Activated naive CD8-positive, alpha-beta T cell (primary cell): Measurements from ENCODE around the gene TTC22.

Experiments used
- H3K27ac Mint-ChIP-seq: one replicate; pipeline ENCODE4 v1.8.0; 2021; ENCODE audit warnings: mixed read lengths
- H3K27me3 Mint-ChIP-seq: one replicate; pipeline ENCODE4 v1.8.0; 2021; ENCODE audit warnings: mixed read lengths
- H3K36me3 Mint-ChIP-seq: one replicate; pipeline ENCODE4 v1.8.0; 2021; ENCODE audit warnings: mixed read lengths
- H3K4me1 Mint-ChIP-seq: one replicate; pipeline ENCODE4 v1.8.0; 2021; ENCODE audit warnings: low read depth, mixed read lengths
- H3K4me3 Mint-ChIP-seq: one replicate; pipeline ENCODE4 v1.8.0; 2021; ENCODE audit warnings: mild to moderate bottlenecking, mixed read lengths
- H3K9me3 Mint-ChIP-seq: one replicate; pipeline ENCODE4 v1.8.0; 2021; ENCODE audit warnings: low read depth, mixed read lengths

Gene TTC22

GRCh38 chr1:54838565-54839180 lies 37.5 kb upstream of the TTC22 start:
- Mint-ChIP-seq H3K27ac (no peak overlapping the region), H3K4me1 (no peaks in the 10 kb centered on the region)

DNA sequence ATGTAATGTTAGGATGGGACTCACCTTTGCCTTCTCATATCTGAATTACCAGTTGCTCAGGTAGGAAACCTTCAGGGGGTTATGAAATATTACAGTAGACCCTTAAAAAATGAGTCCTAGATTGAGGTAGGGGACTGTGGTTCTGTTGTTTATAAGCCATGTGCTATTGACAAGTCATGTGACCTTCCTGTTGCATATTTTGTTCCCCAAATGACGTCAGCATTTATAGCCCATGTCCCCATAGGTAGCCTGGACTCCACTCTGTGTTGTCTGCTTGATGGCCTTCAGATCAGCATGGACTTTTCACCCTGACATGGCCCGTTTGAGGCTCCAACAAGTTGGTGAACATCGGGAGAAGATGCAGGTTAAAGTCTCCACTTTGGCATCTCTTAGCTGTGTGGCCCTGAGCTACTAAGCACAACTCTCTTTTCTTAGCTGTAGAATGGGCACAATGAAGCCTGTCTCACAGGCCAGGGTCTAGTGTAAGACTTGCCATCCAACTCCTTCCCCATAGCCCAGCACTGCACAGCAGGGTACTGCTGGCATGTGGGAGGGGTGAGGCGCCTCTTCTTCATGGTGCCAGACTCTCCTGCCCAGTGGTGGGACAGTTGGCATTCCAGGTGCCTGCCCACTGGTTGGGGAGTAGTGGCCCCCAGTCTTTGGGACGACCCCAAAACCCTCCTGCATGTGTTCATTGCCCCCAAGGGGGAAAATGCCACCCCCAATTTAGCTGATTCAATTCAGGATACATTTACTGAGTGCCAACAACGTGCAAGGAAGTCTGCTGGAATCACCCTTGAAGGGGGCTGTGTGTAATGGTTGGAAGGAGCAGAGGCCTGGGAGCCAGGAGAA lies 36.1 kb upstream of the TTC22 start:
- Mint-ChIP-seq H3K27ac (no peak overlapping the region), H3K4me3 (no peak overlapping the region), H3K36me3 (peaks cover 2% of the 10 kb centered on the region), H3K27me3 (no peaks in the 10 kb centered on the region), H3K9me3 (no peaks in the 10 kb centered on the region), H3K4me1 (no peaks in the 10 kb centered on the region)

More at GRCh38 chr1:54838565-54839180, 37.5 kb upstream of the TTC22 start:
- H3K36me3 Mint-ChIP-seq, result peaks cover 2% of the 10 kb centered on the region
- H3K9me3 Mint-ChIP-seq, result no peaks in the 10 kb centered on the region
- H3K27me3 Mint-ChIP-seq, result no peaks in the 10 kb centered on the region
- H3K4me3 Mint-ChIP-seq, result no peak overlapping the region

DNA sequence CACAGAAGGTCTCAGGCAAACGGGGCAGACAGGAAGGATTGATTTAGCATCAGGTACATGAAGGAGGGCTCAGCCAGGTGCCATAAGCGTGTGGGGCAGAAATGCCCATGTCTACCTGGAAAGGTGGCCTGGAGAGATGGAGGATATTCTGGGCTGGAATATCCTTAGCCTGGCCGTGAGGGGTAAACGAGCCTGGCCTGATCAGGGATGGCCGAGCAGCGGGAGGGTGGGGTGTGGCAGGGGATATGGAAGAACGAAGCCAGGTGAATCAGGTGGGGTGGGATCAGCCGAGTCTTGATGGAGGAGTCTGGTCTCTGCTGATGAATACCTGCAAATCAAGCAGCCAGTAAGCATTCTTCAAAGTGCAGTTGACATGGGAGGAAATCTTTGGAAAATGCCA lies 35.5 kb upstream of the TTC22 start:
- Mint-ChIP-seq H3K36me3 (peaks cover 3% of the 10 kb centered on the region), H3K4me3 (no peak overlapping the region), H3K27ac (no peak overlapping the region), H3K4me1 (no peaks in the 10 kb centered on the region), H3K27me3 (no peaks in the 10 kb centered on the region), H3K9me3 (peaks cover under 1% of the 10 kb centered on the region)

DNA sequence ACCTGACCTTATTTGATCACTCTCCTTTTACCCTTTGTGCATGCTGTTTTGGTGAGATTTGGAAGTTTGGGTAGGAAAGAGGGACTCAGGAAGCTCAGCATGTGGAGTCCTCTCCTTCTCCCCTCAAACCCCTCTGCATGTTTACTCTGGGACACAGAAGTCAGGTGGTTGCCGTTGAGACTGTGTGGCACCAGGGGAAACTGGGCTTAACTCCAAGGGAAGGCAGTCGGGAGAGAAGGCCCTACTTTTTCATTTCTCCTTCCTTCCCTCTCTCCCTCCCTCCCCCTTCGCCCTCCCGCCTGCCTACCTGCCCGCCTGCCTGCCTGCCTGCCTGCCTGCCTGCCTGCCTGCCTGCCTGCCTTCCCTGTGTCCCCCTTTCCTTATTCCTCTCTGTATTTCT lies 34.8 kb upstream of the TTC22 start:
- no peaks in the 10 kb centered on the region for H3K27me3 Mint-ChIP-seq
- no peak overlapping the region for H3K4me3 Mint-ChIP-seq
- peaks cover 5% of the 10 kb centered on the region for H3K9me3 Mint-ChIP-seq
- H3K36me3 Mint-ChIP-seq, result peaks cover 4% of the 10 kb centered on the region
- H3K4me1 Mint-ChIP-seq, result no peaks in the 10 kb centered on the region
- H3K27ac Mint-ChIP-seq, result no peak overlapping the region

- H3K36me3 Mint-ChIP-seq, result peaks cover 4% of the 10 kb centered on the region
Measured at GRCh38 chr1:54835131-54835898, 34.2 kb upstream of the TTC22 start.

GRCh38 chr1:54834007-54834541 lies 33.0 kb upstream of the TTC22 start:
- H3K36me3 Mint-ChIP-seq, result peaks cover 4% of the 10 kb centered on the region
- H3K9me3 Mint-ChIP-seq, result peaks cover 11% of the 10 kb centered on the region
- H3K27ac Mint-ChIP-seq, result no peak overlapping the region
- no peak overlapping the region for H3K4me3 Mint-ChIP-seq
- no peaks in the 10 kb centered on the region for H3K4me1 Mint-ChIP-seq
- H3K27me3 Mint-ChIP-seq, result no peaks in the 10 kb centered on the region

More at GRCh38 chr1:54835131-54835898, 34.2 kb upstream of the TTC22 start:
- Mint-ChIP-seq H3K4me1 (no peaks in the 10 kb centered on the region), H3K27ac (no peak overlapping the region), H3K4me3 (no peak overlapping the region), H3K9me3 (peaks cover 11% of the 10 kb centered on the region), H3K27me3 (no peaks in the 10 kb centered on the region)

DNA sequence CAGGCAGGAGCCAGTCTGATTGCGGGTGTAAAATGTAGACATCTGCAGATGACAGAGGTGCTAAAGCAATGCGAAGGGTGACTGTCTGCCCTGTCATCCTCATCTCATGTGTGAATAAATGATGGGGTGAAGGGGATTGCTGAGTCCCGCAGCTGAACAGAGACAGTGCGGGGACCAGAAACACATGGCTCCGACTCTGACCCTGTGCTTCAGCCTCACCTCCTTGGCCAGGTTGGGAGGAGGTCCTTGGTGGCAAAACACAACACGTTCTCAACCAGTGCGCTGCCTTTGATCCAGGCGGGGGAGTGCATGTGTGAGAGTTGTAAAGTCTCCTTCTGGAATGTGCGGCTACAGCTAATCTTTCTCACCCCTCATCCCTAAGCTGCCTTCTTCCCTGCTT lies 32.0 kb upstream of the TTC22 start:
- H3K27me3 Mint-ChIP-seq, result no peaks in the 10 kb centered on the region
- H3K36me3 Mint-ChIP-seq, result peaks cover 6% of the 10 kb centered on the region
- H3K27ac Mint-ChIP-seq, result no peak overlapping the region
- peaks cover 14% of the 10 kb centered on the region for H3K9me3 Mint-ChIP-seq
- H3K4me3 Mint-ChIP-seq, result no peak overlapping the region
- H3K4me1 Mint-ChIP-seq, result no peaks in the 10 kb centered on the region

DNA sequence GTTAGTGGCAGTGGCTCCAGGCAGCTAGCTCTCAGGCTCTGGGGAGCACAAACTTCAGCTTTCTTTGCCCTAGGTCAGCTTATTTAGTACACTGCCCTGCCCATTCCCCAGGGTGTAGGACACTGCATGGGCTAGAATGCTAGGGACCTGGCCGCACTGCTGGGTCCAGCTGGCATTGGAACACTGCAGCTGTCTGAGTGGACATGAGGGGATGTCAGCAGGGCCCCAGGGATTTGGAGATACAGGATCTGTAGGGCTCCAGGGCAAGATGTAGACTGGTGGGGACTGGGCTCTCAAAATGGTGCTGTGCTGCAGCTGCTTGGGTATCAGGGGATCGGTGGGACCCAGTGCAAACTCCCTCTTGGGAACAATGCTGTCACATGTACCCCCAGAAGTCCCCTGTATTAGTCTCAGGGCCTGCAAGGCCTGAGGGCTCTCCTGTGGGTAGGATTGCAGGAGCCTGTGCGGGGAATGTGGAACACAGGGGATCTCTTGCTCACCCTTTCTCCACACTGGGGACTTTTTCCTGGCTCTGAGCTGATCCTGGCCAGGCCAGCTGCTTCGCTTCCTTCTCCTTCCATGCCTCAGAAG lies 25.2 kb upstream of the TTC22 start:
- Mint-ChIP-seq H3K36me3 (peaks cover 4% of the 10 kb centered on the region), H3K27ac (no peak overlapping the region), H3K9me3 (peaks cover 19% of the 10 kb centered on the region)

GRCh38 chr1:54825696-54826095 lies 24.6 kb upstream of the TTC22 start:
- Mint-ChIP-seq H3K27ac (no peak overlapping the region), H3K9me3 (peaks cover 14% of the 10 kb centered on the region), H3K4me1 (no peaks in the 10 kb centered on the region), H3K36me3 (peaks cover 4% of the 10 kb centered on the region), H3K27me3 (no peaks in the 10 kb centered on the region), H3K4me3 (no peak overlapping the region)

More for the DNA sequence above, 25.2 kb upstream of the TTC22 start:
- no peaks in the 10 kb centered on the region for H3K27me3 Mint-ChIP-seq
- H3K4me1 Mint-ChIP-seq, result no peaks in the 10 kb centered on the region
- no peak overlapping the region for H3K4me3 Mint-ChIP-seq

DNA sequence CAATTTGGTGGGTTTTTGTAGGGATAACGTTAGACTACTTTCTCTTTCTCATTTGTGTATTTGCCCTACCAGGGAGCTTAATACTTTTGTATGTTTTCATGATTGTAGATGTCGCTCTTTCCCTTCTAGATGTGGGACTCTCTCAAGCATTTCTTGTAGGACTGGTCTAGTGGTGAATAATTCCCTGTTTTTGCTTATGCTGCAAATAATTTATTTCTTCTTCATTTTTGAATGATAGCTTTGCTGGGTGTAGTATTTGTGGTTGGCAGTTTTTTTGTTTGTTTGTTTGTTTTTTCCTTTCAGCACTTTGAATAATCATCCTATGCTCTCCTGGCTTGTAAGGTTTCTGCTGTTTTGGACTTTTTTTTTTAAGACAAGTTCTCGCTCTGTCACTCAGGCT lies 22.5 kb upstream of the TTC22 start:
- Mint-ChIP-seq H3K27ac (no peak overlapping the region), H3K4me3 (no peak overlapping the region), H3K4me1 (peaks cover 2% of the 10 kb centered on the region), H3K9me3 (peaks cover 9% of the 10 kb centered on the region), H3K36me3 (peaks cover 3% of the 10 kb centered on the region), H3K27me3 (no peaks in the 10 kb centered on the region)

- Mint-ChIP-seq H3K27me3 (no peaks in the 10 kb centered on the region), H3K9me3 (peaks cover 8% of the 10 kb centered on the region), H3K4me1 (peaks cover 9% of the 10 kb centered on the region), H3K4me3 (no peak overlapping the region), H3K27ac (no peak overlapping the region), H3K36me3 (peaks cover 3% of the 10 kb centered on the region)
Measured at GRCh38 chr1:54819733-54820132, 18.6 kb upstream of the TTC22 start.

GRCh38 chr1:54819195-54819536 lies 18.0 kb upstream of the TTC22 start:
- Mint-ChIP-seq H3K4me3 (no peak overlapping the region), H3K4me1 (peaks cover 9% of the 10 kb centered on the region), H3K9me3 (peaks cover 8% of the 10 kb centered on the region), H3K27ac (no peak overlapping the region), H3K36me3 (no peaks in the 10 kb centered on the region), H3K27me3 (no peaks in the 10 kb centered on the region)

DNA sequence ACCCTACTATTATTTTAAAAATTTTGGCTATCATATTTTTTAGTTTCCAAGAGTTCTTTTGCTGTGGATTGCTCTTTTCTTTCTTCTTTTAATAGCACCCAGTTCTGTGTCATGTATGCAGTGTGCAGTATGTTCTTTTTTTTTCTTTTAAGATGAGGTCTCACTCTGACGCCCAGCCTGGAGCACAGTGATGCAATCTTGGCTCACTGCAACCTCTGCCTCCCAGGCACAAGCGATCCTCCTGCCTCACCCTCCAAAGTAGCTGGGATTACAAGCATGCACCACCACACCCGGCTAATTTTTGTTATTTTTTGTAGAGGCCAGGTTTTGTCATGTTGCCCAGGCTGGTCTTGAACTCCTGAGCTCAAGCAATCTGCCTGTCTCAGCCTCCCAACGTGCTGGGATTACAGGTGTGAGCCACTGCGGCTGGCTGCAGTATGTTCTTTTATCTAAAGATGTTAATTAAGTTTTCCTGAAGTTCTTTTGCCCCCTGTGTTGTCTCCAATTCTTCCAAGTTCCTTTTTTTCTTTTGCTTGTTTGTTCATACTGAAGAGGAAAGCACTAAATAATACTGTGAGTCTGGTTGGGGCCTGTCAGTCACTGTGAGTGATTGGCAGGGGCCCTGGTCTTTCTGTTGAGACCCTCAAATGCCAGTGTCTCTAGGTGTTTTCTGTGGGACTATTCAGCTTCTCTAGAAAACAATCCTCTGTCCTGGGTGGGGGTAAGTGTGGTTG lies 17.5 kb upstream of the TTC22 start:
- peaks cover 9% of the 10 kb centered on the region for H3K4me1 Mint-ChIP-seq
- H3K27ac Mint-ChIP-seq, result no peak overlapping the region
- H3K9me3 Mint-ChIP-seq, result peaks cover 6% of the 10 kb centered on the region
- H3K36me3 Mint-ChIP-seq, result no peaks in the 10 kb centered on the region
- H3K4me3 Mint-ChIP-seq, result no peak overlapping the region
- H3K27me3 Mint-ChIP-seq, result no peaks in the 10 kb centered on the region

DNA sequence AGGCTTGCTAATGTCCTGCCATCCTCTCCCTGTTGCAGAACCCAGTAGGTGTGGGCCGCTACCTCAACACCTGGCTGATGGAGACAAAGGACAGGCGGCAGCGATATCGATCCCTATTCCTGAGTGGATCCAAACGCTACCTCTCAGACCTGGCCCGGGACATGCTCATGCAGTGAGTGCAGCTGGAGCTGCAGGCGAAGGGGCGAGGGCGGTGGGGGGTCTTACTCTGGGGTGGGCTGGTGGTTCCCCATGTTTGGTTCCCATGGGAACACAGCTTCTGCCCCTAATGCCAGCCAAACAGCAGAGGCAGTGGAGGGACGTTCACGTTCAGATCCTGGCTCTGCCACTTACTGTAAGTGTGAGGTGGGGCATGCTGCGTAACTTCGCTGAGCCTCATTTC lies 15.8 kb upstream of the TTC22 start:
- Mint-ChIP-seq H3K27me3 (no peaks in the 10 kb centered on the region), H3K4me3 (no peak overlapping the region), H3K27ac (no peak overlapping the region), H3K9me3 (no peaks in the 10 kb centered on the region), H3K4me1 (peaks cover 9% of the 10 kb centered on the region), H3K36me3 (no peaks in the 10 kb centered on the region)
